HepG2 (cell line): Measurements from ENCODE around the gene CBX2. TPM values are rescaled to one million over a fixed set of nuclear protein-coding genes. Genes with fewer than 3 reads are reported as not detected.
A peak's percentile ranks its signal among the peaks of the same experiment; 100 is the strongest.

Source experiments
- BCL6 ChIP-seq: IDR thresholded peaks from 2 replicates; pipeline ENCODE4 v1.6.1; 2016; ENCODE audit warnings: missing genetic modification reagents, missing compliant biosample characterization
- CEBPZ ChIP-seq: IDR thresholded peaks from 2 replicates; pipeline ENCODE4 v1.6.1; 2012; ENCODE audit warnings: low read length, improper control_type of control experiment
- E2F1 ChIP-seq: sonication (generic); formaldehyde crosslinking; IDR thresholded peaks from 2 replicates; pipeline ENCODE4 v1.5.0; 2020; ENCODE audit warnings: missing genetic modification reagents
- GLI4 ChIP-seq: sonication (generic); formaldehyde crosslinking; IDR thresholded peaks from 2 replicates; pipeline ENCODE4 v1.5.1; 2020; ENCODE audit warnings: missing genetic modification reagents, mild to moderate bottlenecking, moderate library complexity, borderline replicate concordance
- JDP2 ChIP-seq: sonication (generic); formaldehyde crosslinking; IDR thresholded peaks from 2 replicates; pipeline ENCODE4 v1.8.1; 2022; ENCODE audit warnings: missing genetic modification reagents, borderline replicate concordance
- KLF15 ChIP-seq: sonication (generic); formaldehyde crosslinking; IDR thresholded peaks from 2 replicates; pipeline ENCODE4 v1.8.1; 2023; ENCODE audit warnings: borderline replicate concordance, mild to moderate bottlenecking, inconsistent platforms, missing genetic modification reagents, mixed read lengths
- NFIB ChIP-seq: sonication (generic); formaldehyde crosslinking; IDR thresholded peaks from 2 replicates; pipeline ENCODE4 v1.9.0; 2021; ENCODE audit warnings: missing genetic modification reagents, mild to moderate bottlenecking, borderline replicate concordance
- NKX3-1 ChIP-seq: sonication (generic); formaldehyde crosslinking; IDR thresholded peaks from 2 replicates; pipeline ENCODE4 v1.5.0; 2020; ENCODE audit warnings: missing genetic modification reagents
- RXRA ChIP-seq: sonication (generic); formaldehyde crosslinking; IDR thresholded peaks from 2 replicates; pipeline ENCODE4 v1.5.1; 2020; ENCODE audit warnings: missing genetic modification reagents
- THYN1 ChIP-seq: sonication (generic); formaldehyde crosslinking; IDR thresholded peaks from 2 replicates; pipeline ENCODE4 v1.8.1; 2023; ENCODE audit warnings: low read depth, mild to moderate bottlenecking, moderate library complexity, missing genetic modification reagents, borderline replicate concordance
- TOPORS ChIP-seq: sonication (generic); formaldehyde crosslinking; IDR thresholded peaks from 2 replicates; pipeline ENCODE4 v1.8.0; 2023; ENCODE audit warnings: mild to moderate bottlenecking, missing genetic modification reagents
- ZNF792 ChIP-seq: IDR thresholded peaks from 2 replicates; pipeline ENCODE4 v1.6.1; 2016
- ZNF891 ChIP-seq: sonication (generic); formaldehyde crosslinking; IDR thresholded peaks from 2 replicates; pipeline ENCODE4 v1.5.0; 2020; ENCODE audit warnings: mild to moderate bottlenecking, missing genetic modification reagents
- ZSCAN21 ChIP-seq: sonication (generic); formaldehyde crosslinking; IDR thresholded peaks from 2 replicates; pipeline ENCODE4 v1.8.0; 2022; ENCODE audit warnings: mild to moderate bottlenecking, missing genetic modification reagents, moderate library complexity, borderline replicate concordance
- ZSCAN5A ChIP-seq: sonication (generic); formaldehyde crosslinking; IDR thresholded peaks from 2 replicates; pipeline ENCODE4 v1.8.0; 2022; ENCODE audit warnings: mild to moderate bottlenecking, missing genetic modification reagents, borderline replicate concordance
- polyA plus RNA-seq, 8 experiments: library from polyadenylated mRNA; depleted of rRNA in 3 of 8; stranded (reverse) in 7 of 8; unstranded in 1 of 8; fragments of >200 nt; fragmentation: Illumina TruSeq in 4 of 8; extraction: Trizol in 4 of 8; gene quantifications; 2 replicates each; pipeline versions ENCODE4 v1.2.1 to v1.2.3, GENCODE V29; 2011 to 2016; ENCODE audit warnings: low read depth in 4 of 8, missing spikeins in 1 of 8, mixed read lengths in 1 of 8; ENCODE audit not compliant: insufficient read depth in 1 of 8
- total RNA-seq, 5 experiments: library from RNA; depleted of rRNA; stranded (reverse); fragments of >200 nt; fragmentation: Illumina TruSeq; extraction: Trizol; gene quantifications; 2 replicates each; pipeline ENCODE4 v1.2.3, GENCODE V29; 2016; ENCODE audit warnings: low read depth in 1 of 5
- TF ChIP-seq, protein P1 (sequence below): sonication (generic); formaldehyde crosslinking; IDR thresholded peaks from 2 replicates; pipeline ENCODE4 v1.8.0; 2022; ENCODE audit warnings: missing genetic modification reagents, mild to moderate bottlenecking, borderline replicate concordance
- TF ChIP-seq, protein P2 (sequence below), 2 experiments: sonication (generic) in 1 of 2; formaldehyde crosslinking in 1 of 2; IDR thresholded peaks; 2 replicates each; pipeline versions ENCODE4 v1.4.0 to v1.6.1; 2018 to 2020; ENCODE audit warnings: missing genetic modification reagents in 2 of 2, borderline replicate concordance in 1 of 2, low read depth in 1 of 2, mild to moderate bottlenecking in 1 of 2, missing biosample characterization in 1 of 2
- TF ChIP-seq, protein P3 (sequence below): sonication (generic); formaldehyde crosslinking; IDR thresholded peaks from 2 replicates; pipeline ENCODE4 v1.5.0; 2020; ENCODE audit warnings: mild to moderate bottlenecking, missing genetic modification reagents, moderate library complexity

Gene CBX2
- total and polyA plus RNA-seq, 2 of the 13 experiments (the other 11 are each of a cell fraction or from before 2014, with no cell fraction given): 14.5 to 31.1 TPM

DNA sequence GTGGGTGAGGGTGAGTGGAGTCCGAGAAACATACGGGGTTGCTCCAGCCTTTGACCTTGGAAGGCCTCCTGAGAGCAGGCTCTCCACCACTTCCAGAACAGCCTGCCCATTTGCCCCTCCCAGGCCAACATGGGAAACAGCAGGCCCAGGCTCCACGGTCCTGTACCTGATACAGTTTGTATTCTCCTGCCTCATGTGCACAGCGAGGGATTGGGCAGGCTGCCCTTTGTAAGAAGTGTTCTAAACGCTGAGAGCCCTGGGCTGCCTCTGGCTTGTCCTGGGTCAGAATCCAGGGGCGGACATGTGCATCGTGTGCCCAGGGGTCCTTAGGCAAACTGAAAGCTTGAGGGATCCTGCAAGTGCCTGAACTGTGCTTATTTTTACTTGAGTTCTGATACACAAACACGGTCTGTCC lies 3.4 kb upstream of the CBX2 start (continued):
- TF ChIP-seq TOPORS (CRISPR knock-in tag) (0 out of 2 replicates have a peak, but pooled peaks have one; percentile 15), NKX3-1 (CRISPR knock-in tag) (no peak), CEBPZ (no peak), KLF15 (CRISPR knock-in tag) (no peak), GLI4 (no peak), ZNF891 (CRISPR knock-in tag) (no peak), RXRA (CRISPR knock-in tag) (peak; percentile 67), THYN1 (CRISPR knock-in tag) (no peak), BCL6 (CRISPR knock-in tag) (0 out of 2 replicates have a peak, but pooled peaks have one; percentile 17), ZNF792 (CRISPR knock-in tag) (no peak), E2F1 (CRISPR knock-in tag) (no peak), ZSCAN21 (CRISPR knock-in tag) (no peak), JDP2 (CRISPR knock-in tag) (no peak), ZSCAN5A (CRISPR knock-in tag) (no peak), NFIB (no peak)
- TF ChIP-seq, protein P1, sequence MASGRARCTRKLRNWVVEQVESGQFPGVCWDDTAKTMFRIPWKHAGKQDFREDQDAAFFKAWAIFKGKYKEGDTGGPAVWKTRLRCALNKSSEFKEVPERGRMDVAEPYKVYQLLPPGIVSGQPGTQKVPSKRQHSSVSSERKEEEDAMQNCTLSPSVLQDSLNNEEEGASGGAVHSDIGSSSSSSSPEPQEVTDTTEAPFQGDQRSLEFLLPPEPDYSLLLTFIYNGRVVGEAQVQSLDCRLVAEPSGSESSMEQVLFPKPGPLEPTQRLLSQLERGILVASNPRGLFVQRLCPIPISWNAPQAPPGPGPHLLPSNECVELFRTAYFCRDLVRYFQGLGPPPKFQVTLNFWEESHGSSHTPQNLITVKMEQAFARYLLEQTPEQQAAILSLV (CRISPR knock-in tag): 0 out of 2 replicates have a peak, but pooled peaks have one; percentile 49
- TF ChIP-seq, protein P2, sequence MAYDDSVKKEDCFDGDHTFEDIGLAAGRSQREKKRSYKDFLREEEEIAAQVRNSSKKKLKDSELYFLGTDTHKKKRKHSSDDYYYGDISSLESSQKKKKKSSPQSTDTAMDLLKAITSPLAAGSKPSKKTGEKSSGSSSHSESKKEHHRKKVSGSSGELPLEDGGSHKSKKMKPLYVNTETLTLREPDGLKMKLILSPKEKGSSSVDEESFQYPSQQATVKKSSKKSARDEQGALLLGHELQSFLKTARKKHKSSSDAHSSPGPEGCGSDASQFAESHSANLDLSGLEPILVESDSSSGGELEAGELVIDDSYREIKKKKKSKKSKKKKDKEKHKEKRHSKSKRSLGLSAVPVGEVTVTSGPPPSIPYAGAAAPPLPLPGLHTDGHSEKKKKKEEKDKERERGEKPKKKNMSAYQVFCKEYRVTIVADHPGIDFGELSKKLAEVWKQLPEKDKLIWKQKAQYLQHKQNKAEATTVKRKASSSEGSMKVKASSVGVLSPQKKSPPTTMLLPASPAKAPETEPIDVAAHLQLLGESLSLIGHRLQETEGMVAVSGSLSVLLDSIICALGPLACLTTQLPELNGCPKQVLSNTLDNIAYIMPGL (CRISPR knock-in tag; IDR thresholded peaks at IDR 0.05; ENCODE audit: borderline replicate concordance in 1 of 2, low read depth in 1 of 2): 0 out of 4 replicates have a peak, but pooled peaks of 1 of the 2 experiments have one; percentile 12
- TF ChIP-seq, protein P3, sequence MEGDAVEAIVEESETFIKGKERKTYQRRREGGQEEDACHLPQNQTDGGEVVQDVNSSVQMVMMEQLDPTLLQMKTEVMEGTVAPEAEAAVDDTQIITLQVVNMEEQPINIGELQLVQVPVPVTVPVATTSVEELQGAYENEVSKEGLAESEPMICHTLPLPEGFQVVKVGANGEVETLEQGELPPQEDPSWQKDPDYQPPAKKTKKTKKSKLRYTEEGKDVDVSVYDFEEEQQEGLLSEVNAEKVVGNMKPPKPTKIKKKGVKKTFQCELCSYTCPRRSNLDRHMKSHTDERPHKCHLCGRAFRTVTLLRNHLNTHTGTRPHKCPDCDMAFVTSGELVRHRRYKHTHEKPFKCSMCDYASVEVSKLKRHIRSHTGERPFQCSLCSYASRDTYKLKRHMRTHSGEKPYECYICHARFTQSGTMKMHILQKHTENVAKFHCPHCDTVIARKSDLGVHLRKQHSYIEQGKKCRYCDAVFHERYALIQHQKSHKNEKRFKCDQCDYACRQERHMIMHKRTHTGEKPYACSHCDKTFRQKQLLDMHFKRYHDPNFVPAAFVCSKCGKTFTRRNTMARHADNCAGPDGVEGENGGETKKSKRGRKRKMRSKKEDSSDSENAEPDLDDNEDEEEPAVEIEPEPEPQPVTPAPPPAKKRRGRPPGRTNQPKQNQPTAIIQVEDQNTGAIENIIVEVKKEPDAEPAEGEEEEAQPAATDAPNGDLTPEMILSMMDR: peak; percentile 32; the same call in 1 of the 2 replicates
